B cell (primary cell): ENCODE results near the gene PHTF2. TPM values are rescaled to one million over a fixed set of nuclear protein-coding genes. Genes with fewer than 3 reads are reported as not detected.

Experiments
- ATAC-seq: fragments of 200-7000 bp; cut with Tn5 transposase; one replicate; pipeline ENCODE4 v1.10.0; 2021; ENCODE audit warnings: low read depth, mild to moderate bottlenecking, moderate number of reproducible peaks, moderate library complexity
- CTCF ChIA-PET: fragments of 350-600 bp; sonication (Branson Sonifier 250); formaldehyde crosslinking; loops from one replicate; lab custom pipeline; 2021; ENCODE audit warnings: antibody characterized with exemption, inconsistent platforms; lab: Charles Lee
- POLR2A ChIA-PET: fragments of 350-600 bp; sonication (Branson Sonifier 250); formaldehyde crosslinking; loops from one replicate; lab custom pipeline; 2021; ENCODE audit warnings: antibody characterized with exemption; lab: Charles Lee
- DNase-seq: peaks from one replicate; pipeline ENCODE4 v3.0.0; 2013
- H2AFZ ChIP-seq: 2 replicates; pipeline ENCODE4 v1.6.1; 2012; ENCODE audit warnings: mild to moderate bottlenecking, low read depth, low read length; ENCODE audit not compliant: insufficient read depth, poor library complexity, severe bottlenecking
- H3K27ac ChIP-seq, 2 donors: 1 replicate in 1 of 2; 2 replicates in 1 of 2; pipeline ENCODE4 v1.5.1; 2012 to 2013; ENCODE audit warnings: low read length in 2 of 2, mild to moderate bottlenecking in 2 of 2, moderate library complexity in 1 of 2
- H3K27me3 ChIP-seq, 4 experiments: fragments of 200-600 bp in 1 of 4; sonication (generic) in 1 of 4; replicated peaks in 1 of 4; 1 replicate in 2 of 4; 2 replicates in 2 of 4; pipeline versions ENCODE4 v1.6.1 to v1.7.0; 2013 to 2016; ENCODE audit warnings: low read length in 3 of 4, mild to moderate bottlenecking in 2 of 4, mixed read lengths in 1 of 4, moderate library complexity in 1 of 4; ENCODE audit not compliant: insufficient read depth in 4 of 4, control insufficient read depth in 3 of 4; ENCODE audit errors: control extremely low read depth in 1 of 4
- H3K36me3 ChIP-seq, 2 experiments: replicated peaks in 1 of 2; 1 replicate in 1 of 2; 2 replicates in 1 of 2; pipeline versions ENCODE4 v1.6.1 to v1.7.1; 2013; ENCODE audit warnings: low read length in 1 of 2; ENCODE audit not compliant: insufficient read depth in 2 of 2, control insufficient read depth in 1 of 2; ENCODE audit errors: control extremely low read depth in 1 of 2, extremely low read depth in 1 of 2
- H3K4me1 ChIP-seq, 2 donors: fragments of 200-600 bp in 1 of 2; sonication (generic) in 1 of 2; 1 replicate in 1 of 2; 2 replicates in 1 of 2; pipeline versions ENCODE4 v1.5.1 to v1.6.1; 2013 to 2017; ENCODE audit warnings: low read length in 2 of 2; ENCODE audit not compliant: control insufficient read depth in 2 of 2, insufficient read depth in 2 of 2
- H3K4me2 ChIP-seq: replicated peaks from 2 replicates; pipeline ENCODE3; 2012; ENCODE audit warnings: mild to moderate bottlenecking, low read depth, low read length; ENCODE audit not compliant: poor library complexity, severe bottlenecking
- H3K4me3 ChIP-seq, 5 experiments: fragments of 200-600 bp in 1 of 5; sonication (generic) in 1 of 5; 1 replicate in 3 of 5; 2 replicates in 2 of 5; pipeline versions ENCODE4 v1.5.1 to v1.7.0; 2011 to 2016; ENCODE audit warnings: low read length in 4 of 5, mild to moderate bottlenecking in 4 of 5, low read depth in 2 of 5, control low read depth in 1 of 5, moderate library complexity in 1 of 5; ENCODE audit not compliant: insufficient read depth in 1 of 5; ENCODE audit errors: control extremely low read depth in 1 of 5, extremely low read depth in 1 of 5
- H3K79me2 ChIP-seq: fragments of 200-600 bp; sonication (generic); one replicate; pipeline ENCODE4 v1.6.0; 2016; ENCODE audit warnings: low read length; ENCODE audit not compliant: control insufficient read depth, insufficient read depth
- H3K9ac ChIP-seq: fragments of 200-600 bp; sonication (generic); 2 replicates; pipeline ENCODE4 v1.6.1; 2017; ENCODE audit warnings: mild to moderate bottlenecking, low read length, moderate library complexity
- H3K9me3 ChIP-seq, 3 donors: one replicate each; pipeline versions ENCODE4 v1.6.1 to v1.7.1; 2013; ENCODE audit warnings: low read length in 2 of 3; ENCODE audit not compliant: control insufficient read depth in 2 of 3, insufficient read depth in 1 of 3; ENCODE audit errors: control extremely low read depth in 1 of 3
- H4K20me1 ChIP-seq: 2 replicates; pipeline ENCODE4 v1.6.0; 2012; ENCODE audit warnings: mild to moderate bottlenecking, low read length; ENCODE audit not compliant: insufficient read depth, control insufficient read depth, poor library complexity, severe bottlenecking
- H3K27ac Mint-ChIP-seq: one replicate; pipeline ENCODE4 v1.8.0; 2021; ENCODE audit warnings: mixed read lengths
- H3K27me3 Mint-ChIP-seq: one replicate; pipeline ENCODE4 v1.8.0; 2021; ENCODE audit warnings: mixed read lengths
- H3K4me1 Mint-ChIP-seq: one replicate; pipeline ENCODE4 v1.8.0; 2021; ENCODE audit warnings: mixed read lengths
- H3K4me3 Mint-ChIP-seq: one replicate; pipeline ENCODE4 v1.8.0; 2021; ENCODE audit warnings: mixed read lengths
- H3K9me3 Mint-ChIP-seq: one replicate; pipeline ENCODE4 v1.8.0; 2022; ENCODE audit warnings: mixed read lengths; ENCODE audit not compliant: insufficient read depth
- EZH2 ChIP-seq: IDR thresholded peaks from 2 replicates; pipeline ENCODE4 v1.6.1; 2012; ENCODE audit warnings: borderline replicate concordance, low read depth, mild to moderate bottlenecking, moderate library complexity, low read length; ENCODE audit not compliant: insufficient read depth, poor library complexity, severe bottlenecking
- WGBS: methylation state at CpG from one replicate; pipeline ENCODE4 v1.1.5; 2013; ENCODE audit warnings: missing lambda C conversion rate; ENCODE audit not compliant: insufficient coverage; 5-methylcytosine and 5-hydroxymethylcytosine counted together
- intact Hi-C: fragments of 100-400 bp; cut with micrococcal nuclease; formaldehyde crosslinking; loops from one replicate; pipeline ENCODE4 v1.10.0; 2022
- polyA plus RNA-seq: library from polyadenylated mRNA; depleted of rRNA; stranded (reverse); fragments of >200 nt; gene quantifications from 2 replicates; pipeline ENCODE4 v1.2.3, GENCODE V29; 2012
- total RNA-seq, 2 donors: library from RNA; stranded (reverse); fragments of 120-200 nt in 1 of 2; gene quantifications; 1 replicate in 1 of 2; 2 replicates in 1 of 2; pipeline versions ENCODE4 v1.2.3 to v1.2.4, GENCODE V29; 2013 to 2022
- TF ChIP-seq, protein P1 (sequence below): fragments of 200-600 bp; IDR thresholded peaks from one replicate; pipeline ENCODE4 v1.8.0; 2022; ENCODE audit warnings: antibody characterized with exemption, mild to moderate bottlenecking

Gene PHTF2
- total and polyA plus RNA-seq, 2 donors (not counting 1 experiment from before 2014, with no cell fraction given): 35.3 to 44.8 TPM

- Mint-ChIP-seq H3K9me3 (no peaks in the 10 kb centered on the region), H3K27me3 (no peaks in the 10 kb centered on the region), H3K27ac (no peak overlapping the region), H3K4me3 (no peak overlapping the region), H3K4me1 (peaks cover 12% of the 10 kb centered on the region)
- Histone ChIP-seq H3K4me1 (no peaks in the 10 kb centered on the region), H3K9ac (no peak overlapping the region), H4K20me1 (no peaks in the 10 kb centered on the region), H3K36me3 (peaks cover under 1 to 3% of the 10 kb centered on the region in 2 experiments), H2AFZ (no peak overlapping the region), H3K27me3 (no peaks in the 10 kb centered on the region), H3K27ac (no peak overlapping the region), H3K9me3 (no peaks in the 10 kb centered on the region), H3K4me2 (no peak overlapping the region), H3K79me2 (no peaks in the 10 kb centered on the region), H3K4me3 (no peak overlapping the region)
- WGBS: 85% methylated on average over 2 of the region's 3 CpGs
- TF ChIP-seq, protein P1, sequence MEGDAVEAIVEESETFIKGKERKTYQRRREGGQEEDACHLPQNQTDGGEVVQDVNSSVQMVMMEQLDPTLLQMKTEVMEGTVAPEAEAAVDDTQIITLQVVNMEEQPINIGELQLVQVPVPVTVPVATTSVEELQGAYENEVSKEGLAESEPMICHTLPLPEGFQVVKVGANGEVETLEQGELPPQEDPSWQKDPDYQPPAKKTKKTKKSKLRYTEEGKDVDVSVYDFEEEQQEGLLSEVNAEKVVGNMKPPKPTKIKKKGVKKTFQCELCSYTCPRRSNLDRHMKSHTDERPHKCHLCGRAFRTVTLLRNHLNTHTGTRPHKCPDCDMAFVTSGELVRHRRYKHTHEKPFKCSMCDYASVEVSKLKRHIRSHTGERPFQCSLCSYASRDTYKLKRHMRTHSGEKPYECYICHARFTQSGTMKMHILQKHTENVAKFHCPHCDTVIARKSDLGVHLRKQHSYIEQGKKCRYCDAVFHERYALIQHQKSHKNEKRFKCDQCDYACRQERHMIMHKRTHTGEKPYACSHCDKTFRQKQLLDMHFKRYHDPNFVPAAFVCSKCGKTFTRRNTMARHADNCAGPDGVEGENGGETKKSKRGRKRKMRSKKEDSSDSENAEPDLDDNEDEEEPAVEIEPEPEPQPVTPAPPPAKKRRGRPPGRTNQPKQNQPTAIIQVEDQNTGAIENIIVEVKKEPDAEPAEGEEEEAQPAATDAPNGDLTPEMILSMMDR: no peak
- TF ChIP-seq EZH2: no peak
- ATAC-seq: no peak
- CTCF ChIA-PET: interaction anchor here (1.5 kb wide), 1 partner anchor 26 kb away, joined by 3 read pairs; no protein-coding TSS in a partner anchor
- POLR2A ChIA-PET: no interaction called here
- DNase-seq: no peak
- intact Hi-C loops: no loop called here
Observed at GRCh38 chr7:77786018-77786417, 12.6 kb upstream of the PHTF2 start.

DNA sequence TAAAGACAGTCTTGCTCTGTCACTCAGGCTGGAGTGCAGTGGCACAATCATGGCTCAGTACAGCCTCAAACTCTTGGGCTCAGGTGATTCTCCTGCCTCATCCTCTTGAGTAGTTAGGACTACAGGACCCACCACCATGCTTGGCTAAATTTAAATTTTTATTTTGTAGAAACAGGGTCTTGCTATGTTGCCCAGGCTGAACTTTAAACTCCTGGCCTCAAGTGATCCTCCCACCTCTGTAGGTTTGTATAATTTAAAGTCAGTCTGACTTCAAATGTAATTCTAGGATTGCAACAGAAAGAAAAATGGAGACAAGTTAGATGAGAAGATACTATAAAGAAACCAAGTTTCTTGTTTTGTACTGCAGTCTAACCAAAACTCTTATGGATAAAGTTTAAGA is 11.8 kb upstream of the PHTF2 start:
- intact Hi-C loops: no loop called here
- Histone ChIP-seq H3K79me2 (no peaks in the 10 kb centered on the region), H3K9me3 (no peaks in the 10 kb centered on the region), H3K27me3 (no peaks in the 10 kb centered on the region), H3K4me2 (no peak overlapping the region), H3K36me3 (peaks cover 0 to 1% of the 10 kb centered on the region in 2 experiments), H3K4me1 (no peaks in the 10 kb centered on the region), H3K9ac (no peak overlapping the region), H2AFZ (no peak overlapping the region), H3K4me3 (no peak overlapping the region), H3K27ac (no peak overlapping the region), H4K20me1 (no peaks in the 10 kb centered on the region)
- Mint-ChIP-seq H3K4me1 (peaks cover 12% of the 10 kb centered on the region), H3K27me3 (no peaks in the 10 kb centered on the region), H3K4me3 (no peak overlapping the region), H3K9me3 (no peaks in the 10 kb centered on the region), H3K27ac (no peak overlapping the region)
- ChIA-PET CTCF (interaction anchor here (1.5 kb wide), 1 partner anchor 27 kb away, joined by 3 read pairs; no protein-coding TSS in a partner anchor), POLR2A (no interaction called here)
- no peak for DNase-seq
- no peak for TF ChIP-seq EZH2
- TF ChIP-seq, protein P1: no peak
- no peak for ATAC-seq
